ENCODE data around the gene CLTB. TPM values are rescaled to one million over a fixed set of nuclear protein-coding genes. Genes with fewer than 3 reads are reported as not detected.

Gene CLTB
- total and polyA plus RNA-seq, 8 donors = 41.0 to 128 (median 51.9) TPM

GRCh38 chr5:176427971-176428370 lies 11.6 kb upstream of the CLTB start:
- Histone ChIP-seq H3K9me3 (no peaks in the 10 kb centered on the region), H3K36me3 (no peaks in the 10 kb centered on the region), H3K4me1 (no peaks in the 10 kb centered on the region), H3K4me3 (no peak overlapping the region), H3K27ac (no peak overlapping the region), H3K27me3 (no peaks in the 10 kb centered on the region)
- DNase-seq = no peak
- TF ChIP-seq, protein P1, sequence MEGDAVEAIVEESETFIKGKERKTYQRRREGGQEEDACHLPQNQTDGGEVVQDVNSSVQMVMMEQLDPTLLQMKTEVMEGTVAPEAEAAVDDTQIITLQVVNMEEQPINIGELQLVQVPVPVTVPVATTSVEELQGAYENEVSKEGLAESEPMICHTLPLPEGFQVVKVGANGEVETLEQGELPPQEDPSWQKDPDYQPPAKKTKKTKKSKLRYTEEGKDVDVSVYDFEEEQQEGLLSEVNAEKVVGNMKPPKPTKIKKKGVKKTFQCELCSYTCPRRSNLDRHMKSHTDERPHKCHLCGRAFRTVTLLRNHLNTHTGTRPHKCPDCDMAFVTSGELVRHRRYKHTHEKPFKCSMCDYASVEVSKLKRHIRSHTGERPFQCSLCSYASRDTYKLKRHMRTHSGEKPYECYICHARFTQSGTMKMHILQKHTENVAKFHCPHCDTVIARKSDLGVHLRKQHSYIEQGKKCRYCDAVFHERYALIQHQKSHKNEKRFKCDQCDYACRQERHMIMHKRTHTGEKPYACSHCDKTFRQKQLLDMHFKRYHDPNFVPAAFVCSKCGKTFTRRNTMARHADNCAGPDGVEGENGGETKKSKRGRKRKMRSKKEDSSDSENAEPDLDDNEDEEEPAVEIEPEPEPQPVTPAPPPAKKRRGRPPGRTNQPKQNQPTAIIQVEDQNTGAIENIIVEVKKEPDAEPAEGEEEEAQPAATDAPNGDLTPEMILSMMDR (IDR thresholded peaks at IDR 0.05) = no peak
- intact Hi-C loops (cut with DNase I) = no loop called here
- no peak for ATAC-seq

- intact Hi-C loops (cut with DNase I) = no loop called here
- TF ChIP-seq, protein P1 (IDR thresholded peaks at IDR 0.05) = no peak
- DNase-seq (no peak), ATAC-seq (no peak)
- no peaks in the 10 kb centered on the region for H3K36me3 ChIP-seq
- no peak overlapping the region for H3K4me3 ChIP-seq
- H3K9me3 ChIP-seq = no peaks in the 10 kb centered on the region
- no peak overlapping the region for H3K27ac ChIP-seq
- no peaks in the 10 kb centered on the region for H3K27me3 ChIP-seq
- no peaks in the 10 kb centered on the region for H3K4me1 ChIP-seq
Observed at GRCh38 chr5:176426876-176427275, 10.5 kb upstream of the CLTB start.

- intact Hi-C loops (cut with DNase I) = no loop called here
- Histone ChIP-seq H3K36me3 (no peaks in the 10 kb centered on the region), H3K9me3 (no peaks in the 10 kb centered on the region), H3K4me1 (no peaks in the 10 kb centered on the region), H3K27ac (no peak overlapping the region), H3K27me3 (no peaks in the 10 kb centered on the region), H3K4me3 (no peak overlapping the region)
- ATAC-seq = no peak
- DNase-seq = no peak
- TF ChIP-seq, protein P1 (IDR thresholded peaks at IDR 0.05) = no peak
Observed at GRCh38 chr5:176425791-176426190, 9.5 kb upstream of the CLTB start.

DNA sequence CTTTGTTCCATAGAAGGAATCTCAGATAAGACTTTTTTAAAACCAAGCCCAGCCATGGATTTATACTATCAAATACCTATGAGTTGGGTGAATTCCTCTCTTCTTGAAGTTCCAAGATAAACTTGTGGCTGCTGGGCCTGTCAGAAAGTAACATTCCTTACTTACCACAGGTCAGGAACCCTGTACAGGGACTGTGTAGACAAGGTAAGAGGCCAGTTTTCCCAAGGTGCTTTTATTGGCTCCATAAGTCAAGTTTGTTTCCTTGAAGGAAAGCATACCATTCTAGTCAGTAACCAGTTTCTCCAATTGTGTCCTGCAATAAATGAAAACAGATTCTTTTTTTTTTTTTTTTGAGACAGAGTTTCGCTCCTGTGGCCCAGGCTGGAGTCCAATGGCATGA lies 8.8 kb upstream of the CLTB start:
- Histone ChIP-seq H3K4me3 (no peak overlapping the region), H3K27ac (no peak overlapping the region), H3K36me3 (no peaks in the 10 kb centered on the region), H3K27me3 (no peaks in the 10 kb centered on the region), H3K4me1 (no peaks in the 10 kb centered on the region), H3K9me3 (no peaks in the 10 kb centered on the region)
- TF ChIP-seq, protein P1 (IDR thresholded peaks at IDR 0.05) = no peak
- intact Hi-C loops (cut with DNase I) = no loop called here
- DNase-seq = no peak
- ATAC-seq = no peak

DNA sequence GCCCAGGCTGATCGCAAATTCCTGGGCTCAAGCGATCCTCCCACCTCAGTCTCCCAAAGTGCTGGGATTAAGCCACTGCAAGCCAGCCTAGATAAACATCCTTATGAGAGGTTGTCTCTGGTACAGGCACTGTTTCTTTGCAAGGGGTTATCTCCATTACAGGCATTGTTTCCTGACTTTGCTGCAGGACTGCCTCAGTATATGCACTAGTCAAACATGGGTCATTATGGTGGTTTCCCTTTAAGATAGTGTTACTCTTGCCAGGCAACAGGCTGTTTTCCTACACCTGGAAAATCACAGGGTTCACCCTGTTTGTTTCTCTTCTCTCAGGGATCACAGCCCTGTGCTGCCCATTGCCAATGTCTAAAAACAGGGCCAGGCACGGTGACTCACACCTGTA lies 7.8 kb upstream of the CLTB start:
- TF ChIP-seq, protein P1 (IDR thresholded peaks at IDR 0.05) = no peak
- Histone ChIP-seq H3K27ac (no peak overlapping the region), H3K4me3 (no peak overlapping the region), H3K36me3 (no peaks in the 10 kb centered on the region), H3K27me3 (no peaks in the 10 kb centered on the region), H3K9me3 (no peaks in the 10 kb centered on the region), H3K4me1 (no peaks in the 10 kb centered on the region)
- ATAC-seq (no peak), DNase-seq (no peak)
- intact Hi-C loops (cut with DNase I) = no loop called here
